WTC11 (cell line): Measurements from ENCODE around the gene GSTT4. TPM values are rescaled to one million over a fixed set of nuclear protein-coding genes. Genes with fewer than 3 reads are reported as not detected.

ENCODE experiments used
- ATAC-seq: fragments of 200-7000 bp; cut with Tn5 transposase; 2 replicates; pipeline ENCODE4 v1.10.0; 2021; ENCODE audit warnings: mild to moderate bottlenecking, moderate library complexity
- Bru-seq: library from RNA; stranded (reverse); fragments of 400-500 nt; gene quantifications from one replicate; lab custom pipeline; 2021; lab: Mats Ljungman, UMichigan
- CTCF ChIA-PET: fragments of 300-600 bp; sonication (Branson Sonifier 250); formaldehyde crosslinking; loops from one replicate; lab custom pipeline; 2021; ENCODE audit warnings: antibody characterized with exemption; lab: Charles Lee
- POLR2A ChIA-PET: fragments of 350-600 bp; sonication (Branson Sonifier 250); formaldehyde crosslinking; loops from one replicate; lab custom pipeline; 2021; ENCODE audit warnings: antibody characterized with exemption; lab: Charles Lee
- DNase-seq: peaks from one replicate; pipeline ENCODE4 v3.0.0; 2021; ENCODE audit warnings: low spot score
- H3K27ac Mint-ChIP-seq: 2 replicates; pipeline ENCODE4 v1.8.0; 2021; ENCODE audit warnings: mixed read lengths
- H3K27me3 Mint-ChIP-seq: 2 replicates; pipeline ENCODE4 v1.8.0; 2021; ENCODE audit warnings: low read depth, mild to moderate bottlenecking, moderate library complexity, mixed read lengths
- H3K36me3 Mint-ChIP-seq: 2 replicates; pipeline ENCODE4 v1.8.0; 2021; ENCODE audit warnings: mixed read lengths
- H3K4me1 Mint-ChIP-seq: 2 replicates; pipeline ENCODE4 v1.8.0; 2022; ENCODE audit warnings: mixed read lengths
- H3K4me3 Mint-ChIP-seq: 2 replicates; pipeline ENCODE4 v1.8.0; 2021; ENCODE audit warnings: mild to moderate bottlenecking, moderate library complexity, mixed read lengths
- H3K9me3 Mint-ChIP-seq: 2 replicates; pipeline ENCODE4 v1.8.0; 2021; ENCODE audit warnings: mixed read lengths
- AFF4 ChIP-seq: sonication (generic); formaldehyde crosslinking; IDR thresholded peaks from 2 replicates; pipeline ENCODE4 v1.8.1; 2023; ENCODE audit warnings: mild to moderate bottlenecking, missing genetic modification reagents, borderline replicate concordance
- ATF3 ChIP-seq: sonication (generic); formaldehyde crosslinking; conservative IDR thresholded peaks from 2 replicates; pipeline ENCODE4 v1.8.1; 2022; ENCODE audit warnings: mild to moderate bottlenecking, missing genetic modification reagents
- FOXJ3 ChIP-seq: sonication (generic); formaldehyde crosslinking; IDR thresholded peaks from 2 replicates; pipeline ENCODE4 v1.9.0; 2021; ENCODE audit warnings: missing genetic modification reagents, mild to moderate bottlenecking, borderline replicate concordance
- GRHL2 ChIP-seq: fragments of 250-450 bp; sonication (Bioruptor Pico); IDR thresholded peaks from 2 replicates; pipeline ENCODE4 v1.8.0; 2022; ENCODE audit warnings: mild to moderate bottlenecking, moderate library complexity; ENCODE audit not compliant: insufficient replicate concordance, severe bottlenecking
- IRF2 ChIP-seq: sonication (generic); formaldehyde crosslinking; IDR thresholded peaks from 2 replicates; pipeline ENCODE4 v1.8.0; 2022; ENCODE audit warnings: low read depth, missing genetic modification reagents, borderline replicate concordance
- MYBL2 ChIP-seq: sonication (generic); formaldehyde crosslinking; IDR thresholded peaks from 2 replicates; pipeline ENCODE4 v1.8.1; 2023; ENCODE audit warnings: mild to moderate bottlenecking, moderate library complexity, missing genetic modification reagents
- NR1H2 ChIP-seq: sonication (generic); formaldehyde crosslinking; IDR thresholded peaks from 2 replicates; pipeline ENCODE4 v1.9.0; 2021; ENCODE audit warnings: mild to moderate bottlenecking, moderate library complexity, missing genetic modification reagents
- NR3C1 ChIP-seq: sonication (generic); formaldehyde crosslinking; conservative IDR thresholded peaks from 2 replicates; pipeline ENCODE4 v1.8.1; 2023; ENCODE audit warnings: low read depth, mild to moderate bottlenecking, missing genetic modification reagents
- OVOL2 ChIP-seq: fragments of 250-450 bp; sonication (Bioruptor Pico); IDR thresholded peaks from 2 replicates; pipeline ENCODE4 v1.9.0; 2021; ENCODE audit warnings: mild to moderate bottlenecking, borderline replicate concordance
- PRRX2 ChIP-seq: fragments of 250-450 bp; sonication (Bioruptor Pico); IDR thresholded peaks from 2 replicates; pipeline ENCODE4 v1.8.0; 2021; ENCODE audit warnings: mild to moderate bottlenecking
- ZNF138 ChIP-seq: sonication (generic); formaldehyde crosslinking; conservative IDR thresholded peaks from 2 replicates; pipeline ENCODE4 v1.8.1; 2022; ENCODE audit warnings: mild to moderate bottlenecking, moderate library complexity, missing genetic modification reagents
- ZNF263 ChIP-seq: sonication (generic); formaldehyde crosslinking; IDR thresholded peaks from 2 replicates; pipeline ENCODE4 v1.8.1; 2022; ENCODE audit warnings: low read depth, mild to moderate bottlenecking, moderate library complexity, missing genetic modification reagents
- long read RNA-seq, 3 experiments: library from RNA in 1 of 3; library from capped mRNA in 1 of 3; library from polyadenylated mRNA in 1 of 3; unstranded in 2 of 3; stranded (forward) in 1 of 3; transcript quantifications; one replicate each; pipeline ENCODE4 v2.0.0, GENCODE V29; 2021
- total RNA-seq: library from RNA; stranded (reverse); gene quantifications from 3 replicates; pipeline ENCODE4 v1.2.3, GENCODE V29; 2021

The GSTT4 gene
- total RNA-seq (not detected in 3 replicates), Bru-seq, nascent RNA (percentile 16 among the genes with signal in this experiment)
- long read RNA-seq, experiment 1: 0 reads
- long read RNA-seq, experiment 2: 0 reads
- long read RNA-seq, experiment 3: 0 reads

- Mint-ChIP-seq H3K27ac (no peak within 1 kb of the TSS), H3K4me3 (no peak within 1 kb of the TSS), H3K36me3 (no peaks in the 10 kb centered on the region), H3K9me3 (peaks cover 5% of the 10 kb centered on the region), H3K4me1 (peaks cover 5% of the 10 kb centered on the region), H3K27me3 (peaks cover 21% of the 10 kb centered on the region)
- ChIA-PET POLR2A (no interaction called here), CTCF (interaction anchor here (1.3 kb wide), 1 partner anchor 226 kb away, joined by 3 read pairs; no protein-coding TSS in a partner anchor)
- DNase-seq (no peak), ATAC-seq (no peak)
- TF ChIP-seq ATF3: no peak
Observed at GRCh38 chr22:24005201-24005600, at the start of gene GSTT4. Gene GSTT4, minus strand, starts transcription at chr22:24005453. Its CDS starts 97 bp downstream, at chr22:24005356.

- CTCF ChIA-PET: no interaction called here
- Mint-ChIP-seq H3K27me3 (no peaks in the 10 kb centered on the region), H3K36me3 (peaks cover 55% of the 10 kb centered on the region), H3K4me3 (no peak overlapping the region), H3K4me1 (no peaks in the 10 kb centered on the region), H3K27ac (no peak overlapping the region), H3K9me3 (no peaks in the 10 kb centered on the region)
- DNase-seq (no peak), ATAC-seq (no peak)
- POLR2A ChIA-PET: no interaction called here
- no peak for TF ChIP-seq MYBL2 (CRISPR knock-in tag)
- TF ChIP-seq ZNF263 (CRISPR knock-in tag): no peak
- no peak for TF ChIP-seq IRF2 (CRISPR knock-in tag)
- no peak for TF ChIP-seq AFF4 (CRISPR knock-in tag)
- TF ChIP-seq, all 79 proteins: peak for 0
Observed at GRCh38 chr22:24054356-24054755, 49.1 kb upstream of the GSTT4 start.

- DNase-seq: no peak
- no peaks in the 10 kb centered on the region for H3K9me3 Mint-ChIP-seq
- TF ChIP-seq NR3C1 (CRISPR knock-in tag): no peak
- TF ChIP-seq NR1H2 (CRISPR knock-in tag): no peak
- TF ChIP-seq FOXJ3: no peak
- TF ChIP-seq GRHL2 (CRISPR knock-in tag): no peak
- no peak for TF ChIP-seq AFF4 (CRISPR knock-in tag)
- TF ChIP-seq ZNF138: no peak
- TF ChIP-seq PRRX2: no peak
- no peak for TF ChIP-seq OVOL2
- TF ChIP-seq, all 79 proteins: peak for 0
- no peak overlapping the region for H3K27ac Mint-ChIP-seq
- no peak for ATAC-seq
- H3K4me1 Mint-ChIP-seq: no peaks in the 10 kb centered on the region
- peaks cover 51% of the 10 kb centered on the region for H3K36me3 Mint-ChIP-seq
- H3K27me3 Mint-ChIP-seq: no peaks in the 10 kb centered on the region
- H3K4me3 Mint-ChIP-seq: no peak overlapping the region
- ChIA-PET CTCF (no interaction called here), POLR2A (no interaction called here)
Observed at GRCh38 chr22:24053481-24054226, 48.4 kb upstream of the GSTT4 start.
